Measurements from ENCODE around the gene AP1G2.
"Not testable (repeated sequence)": the region's sequence is repeated elsewhere in the genome, so short reads cannot be mapped to it uniquely, and the experiment has no call there.

The AP1G2 gene

GRCh38 chr14:23537351-23538049 lies 30.1 kb downstream of the AP1G2 start:
- DNase-seq (ENCODE audit: low read depth) = no peak

DNA sequence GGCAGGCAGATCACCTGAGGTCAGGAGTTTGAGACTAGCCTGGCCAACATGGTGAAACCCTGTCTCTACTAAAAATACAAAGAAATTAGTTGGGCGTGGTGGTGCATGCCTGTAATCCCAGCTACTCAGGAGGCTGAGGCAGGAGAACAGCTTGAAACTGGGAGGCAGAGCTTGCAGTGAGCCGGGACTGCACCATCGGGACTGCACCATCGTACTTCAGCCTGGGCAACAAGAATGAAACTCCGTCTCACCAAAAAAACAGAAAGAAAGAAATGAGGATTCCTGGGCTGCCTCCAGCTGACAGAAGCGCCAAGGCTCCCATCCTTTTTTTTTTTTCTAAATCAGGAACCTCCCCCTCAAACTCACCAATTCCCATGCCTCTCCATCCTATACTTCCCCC lies 30.7 kb downstream of the AP1G2 start:
- DNase-seq (ENCODE audit: low read depth) = not testable (repeated sequence)

DNA sequence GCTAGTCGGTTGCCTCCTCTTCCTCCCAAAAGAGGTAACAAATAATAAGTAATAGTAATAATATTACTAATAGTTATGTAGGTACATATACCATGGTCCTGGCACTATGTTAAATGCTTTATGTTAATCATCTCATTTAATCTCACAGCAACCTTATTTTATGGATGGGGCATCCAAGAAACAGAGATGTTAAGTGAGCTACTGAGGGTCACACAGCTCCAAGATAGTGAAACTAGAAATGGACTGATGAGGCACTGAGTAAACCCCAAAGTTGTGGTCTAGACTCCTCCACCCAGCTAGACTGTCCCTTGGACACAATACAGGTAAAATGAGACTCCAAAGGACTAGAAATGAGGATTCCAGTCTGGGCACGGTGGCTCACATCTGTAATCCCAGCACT lies 31.1 kb downstream of the AP1G2 start:
- no peak for DNase-seq (ENCODE audit: low read depth)

DNA sequence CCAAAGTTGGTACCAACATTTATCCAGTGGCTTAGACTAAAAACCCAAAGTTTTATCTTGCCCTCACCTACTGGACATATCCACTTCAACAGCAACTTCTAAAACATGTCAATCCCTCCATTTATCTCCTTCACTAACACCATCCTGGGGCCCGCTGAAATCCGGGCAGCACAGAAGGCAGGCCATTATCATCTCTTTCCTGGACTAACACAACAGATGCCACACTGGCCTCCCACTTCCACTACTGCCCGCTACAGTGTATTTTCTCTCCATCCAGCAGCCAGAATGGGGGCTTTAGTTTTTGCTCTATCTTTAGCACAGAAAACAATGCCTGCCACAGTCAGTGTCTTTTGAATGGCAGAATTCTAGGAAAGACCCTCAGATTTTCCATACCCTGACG lies 31.6 kb downstream of the AP1G2 start:
- no peak for DNase-seq (ENCODE audit: low read depth)

DNA sequence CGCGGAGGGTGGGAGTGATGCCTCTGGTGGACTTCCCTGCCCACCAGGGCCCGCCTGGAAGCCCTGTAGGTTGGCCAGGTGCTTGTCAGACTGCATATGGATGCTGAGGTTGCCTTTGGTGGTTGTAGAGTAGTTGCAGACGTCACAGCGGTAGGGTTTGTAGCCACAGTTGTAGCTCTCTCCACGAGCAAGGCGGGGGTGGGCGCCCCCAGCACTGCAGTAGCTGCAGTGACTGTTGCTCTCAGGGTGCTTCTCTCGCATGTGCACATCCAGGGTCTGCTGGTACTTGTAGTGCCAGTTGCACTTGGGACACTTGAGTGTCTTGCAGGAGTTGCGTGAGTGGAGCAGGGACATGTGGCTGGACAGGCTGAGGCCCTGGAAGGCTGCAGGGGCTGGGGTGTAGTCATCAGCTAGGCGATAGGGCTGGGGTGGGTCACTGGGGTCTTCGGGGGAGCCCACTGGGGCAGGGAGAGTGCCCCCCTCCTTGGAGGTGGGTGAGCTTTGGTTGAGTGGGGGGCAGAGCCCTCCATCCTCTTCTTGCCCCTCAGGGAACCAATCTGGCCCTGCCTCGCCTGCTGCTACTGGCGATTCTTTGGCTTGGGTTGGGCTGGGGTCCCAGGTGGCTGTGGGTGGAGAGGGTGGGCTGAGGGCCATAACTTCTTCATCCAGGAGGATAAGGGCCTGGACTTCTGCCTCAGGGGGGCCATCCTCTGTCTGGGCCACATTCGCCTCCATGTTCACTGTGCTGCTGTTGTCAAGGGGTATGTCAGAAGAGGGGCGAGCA lies 33.7 kb downstream of the AP1G2 start:
- no peak for DNase-seq (ENCODE audit: low read depth)

GRCh38 chr14:23532658-23533057 lies 34.9 kb downstream of the AP1G2 start:
- no peak for DNase-seq (ENCODE audit: low read depth)

DNA sequence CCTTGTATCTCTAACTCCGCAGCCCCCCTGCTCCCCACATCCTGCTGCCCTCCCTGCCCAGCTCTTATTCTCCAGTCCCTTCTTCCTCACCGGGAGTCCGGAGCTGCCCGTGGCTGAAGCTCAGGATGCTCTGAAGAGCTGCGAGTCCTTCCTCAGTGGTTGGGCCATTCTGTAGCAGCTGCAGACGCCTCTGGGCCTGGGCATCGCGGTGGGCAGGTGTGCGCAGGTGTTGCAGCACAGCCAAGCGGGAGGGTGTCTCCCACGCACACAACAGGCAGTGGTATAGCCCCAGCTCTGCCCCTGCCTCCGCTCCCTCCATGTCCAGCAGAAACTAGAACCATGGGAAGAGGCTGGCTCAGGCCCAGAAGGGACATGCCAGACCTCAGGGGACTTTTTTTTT lies 36.2 kb downstream of the AP1G2 start:
- no peak for DNase-seq (ENCODE audit: low read depth)

GRCh38 chr14:23530375-23531055 lies 37.1 kb downstream of the AP1G2 start:
- no peak for DNase-seq (ENCODE audit: low read depth)

GRCh38 chr14:23529016-23529415 lies 38.6 kb downstream of the AP1G2 start:
- DNase-seq (ENCODE audit: low read depth) = no peak

DNA sequence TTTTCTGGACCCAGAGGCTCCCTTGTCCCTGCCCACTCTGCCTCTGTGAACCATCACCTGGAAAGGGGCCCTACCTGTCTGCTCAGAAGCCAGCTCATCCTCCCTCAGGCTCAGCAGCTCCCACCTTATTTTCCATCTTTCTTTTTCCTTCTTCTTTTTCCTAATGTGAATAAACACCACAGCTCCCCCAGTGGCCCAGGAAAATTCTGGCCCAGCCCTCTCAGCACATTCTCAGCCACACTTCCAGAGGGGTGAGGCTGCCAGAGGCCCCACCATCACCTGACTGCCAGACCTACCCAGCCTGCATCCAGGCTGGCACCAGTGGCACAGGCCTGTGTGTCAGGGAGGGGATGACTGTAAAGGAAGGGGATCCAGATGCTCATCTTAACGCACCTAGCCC lies 39.0 kb downstream of the AP1G2 start:
- DNase-seq (ENCODE audit: low read depth) = no peak

- no peak for DNase-seq (ENCODE audit: low read depth)
These were observed 42.0 kb downstream of the AP1G2 start for GRCh38 chr14:23525611-23526010.

DNA sequence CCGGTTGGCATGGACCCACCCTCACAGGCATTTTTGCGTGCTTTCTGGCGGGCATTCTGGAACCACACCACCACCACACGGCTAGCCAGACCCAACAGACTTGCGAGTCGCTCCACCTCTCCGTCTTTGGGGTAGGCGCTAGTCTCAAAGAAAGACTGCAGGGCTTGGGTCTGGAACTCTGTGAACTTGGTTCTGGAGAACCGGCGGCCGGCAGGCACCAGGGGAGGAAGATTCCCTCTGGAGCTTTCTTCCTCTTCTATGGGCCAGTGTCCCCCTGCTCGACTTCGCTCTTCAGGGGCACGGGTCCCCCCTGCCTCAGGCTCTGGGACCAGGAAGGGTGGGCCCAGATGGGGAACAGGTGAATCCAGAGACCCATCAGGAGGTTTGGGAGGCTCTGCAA lies 42.6 kb downstream of the AP1G2 start:
- no peak for DNase-seq (ENCODE audit: low read depth)

DNA sequence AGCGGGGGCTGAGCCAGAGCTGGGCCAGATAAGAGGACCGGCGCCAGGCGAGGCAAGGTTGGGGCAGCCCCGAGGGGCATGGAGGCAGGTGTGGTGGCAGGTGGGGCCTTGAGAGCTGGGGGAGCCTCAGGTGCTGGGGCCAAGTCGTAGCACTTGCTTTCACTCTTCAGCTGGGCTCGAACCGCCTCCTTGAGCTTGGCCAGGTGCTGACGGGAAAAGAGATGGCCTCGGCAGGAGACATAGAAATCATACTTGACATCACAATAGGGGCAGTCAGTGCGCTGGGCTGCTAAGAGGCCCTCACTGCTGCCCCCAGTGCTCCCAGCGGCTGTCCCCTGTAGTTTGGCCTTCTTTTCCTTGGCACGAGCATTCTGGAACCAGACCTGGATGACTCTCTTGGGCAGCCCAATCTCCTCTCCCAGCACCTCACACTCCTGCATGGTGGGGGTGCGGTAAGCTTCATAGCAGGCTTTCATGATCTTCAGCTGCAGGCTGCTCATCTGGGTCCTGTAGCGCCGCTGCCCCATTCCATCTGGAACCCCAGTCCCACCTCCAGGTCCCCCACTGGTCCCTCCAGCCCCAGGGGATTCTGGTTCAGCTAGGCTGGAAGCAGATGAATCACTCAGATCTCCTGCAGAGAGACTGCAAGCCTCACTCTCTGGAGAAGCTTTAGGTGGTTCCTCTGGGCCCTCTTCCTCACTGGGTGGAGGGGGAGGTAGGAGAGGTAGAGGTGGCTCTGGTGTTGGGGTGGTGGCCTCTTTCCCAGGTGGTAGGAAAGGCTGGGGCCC lies 44.2 kb downstream of the AP1G2 start:
- DNase-seq (ENCODE audit: low read depth) = no peak

DNA sequence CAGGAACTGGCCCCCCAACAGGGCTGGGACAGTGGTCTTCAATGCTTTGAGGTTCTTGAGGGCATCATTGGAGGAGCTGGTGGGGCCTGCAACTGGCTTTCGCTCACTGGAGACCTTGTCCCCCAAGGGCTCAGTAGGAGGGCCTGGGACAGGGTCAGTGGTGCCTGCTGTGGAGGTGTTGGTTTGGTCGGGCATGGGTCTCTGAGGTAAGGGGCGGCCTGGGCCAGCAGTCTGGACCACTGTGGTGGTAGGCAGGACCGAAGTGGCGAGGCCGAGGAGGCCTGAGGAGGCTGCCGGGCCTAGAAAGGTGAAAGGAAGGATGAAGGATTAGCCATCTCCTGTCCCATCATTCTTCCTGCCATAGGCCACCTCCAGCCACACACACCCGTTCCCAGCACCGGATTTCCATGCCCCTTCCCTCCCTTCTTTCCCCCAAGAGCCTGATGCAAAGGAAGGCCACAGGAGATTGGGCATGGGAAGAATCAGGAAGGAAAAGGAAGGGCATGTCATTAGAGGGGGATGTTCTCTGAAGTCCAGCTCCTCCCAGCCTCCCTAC lies 44.9 kb downstream of the AP1G2 start:
- DNase-seq (ENCODE audit: low read depth) = no peak

DNA sequence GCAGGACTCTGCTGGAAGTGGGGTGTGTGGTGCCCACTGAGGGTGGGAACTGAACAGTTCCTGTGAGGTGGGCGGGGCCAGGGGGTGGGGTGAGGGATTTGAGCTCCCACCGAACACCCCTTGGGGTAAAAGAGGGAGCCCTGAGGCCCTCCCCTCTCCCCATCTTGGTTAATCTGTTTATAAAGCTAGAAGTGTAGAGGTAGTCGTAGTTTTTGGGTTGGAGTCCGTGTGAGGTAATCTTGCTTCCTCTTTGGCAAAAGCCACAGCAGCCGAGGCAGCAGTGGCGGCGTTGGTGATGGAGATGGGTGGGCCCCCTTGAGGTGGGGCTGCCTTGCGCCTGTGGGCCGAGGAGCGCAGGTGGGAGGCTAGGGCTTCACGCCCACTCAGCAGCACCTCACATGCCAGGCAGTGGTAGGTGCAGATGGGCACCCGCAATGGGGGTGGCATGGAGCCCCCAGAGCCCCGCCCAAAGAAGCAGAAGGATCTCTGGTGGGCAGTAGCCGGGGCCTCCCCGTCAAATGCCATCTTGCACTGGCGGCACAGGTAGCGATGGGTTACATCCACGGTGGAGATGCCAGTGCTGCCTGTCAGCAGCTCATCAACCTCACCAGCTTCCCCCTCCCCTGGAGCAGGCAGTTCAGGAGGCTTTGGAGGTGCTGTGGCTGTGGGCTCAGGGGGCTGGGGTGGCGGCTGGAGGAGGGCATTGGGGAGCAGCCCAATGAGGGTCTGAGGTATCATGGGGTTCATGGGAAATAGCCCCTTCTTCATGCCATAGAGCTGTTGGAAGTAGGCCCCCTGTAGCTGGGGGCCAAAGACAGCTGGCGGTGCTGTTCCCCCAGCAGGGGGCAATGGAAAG lies 45.6 kb downstream of the AP1G2 start:
- no peak for DNase-seq (ENCODE audit: low read depth)

DNA sequence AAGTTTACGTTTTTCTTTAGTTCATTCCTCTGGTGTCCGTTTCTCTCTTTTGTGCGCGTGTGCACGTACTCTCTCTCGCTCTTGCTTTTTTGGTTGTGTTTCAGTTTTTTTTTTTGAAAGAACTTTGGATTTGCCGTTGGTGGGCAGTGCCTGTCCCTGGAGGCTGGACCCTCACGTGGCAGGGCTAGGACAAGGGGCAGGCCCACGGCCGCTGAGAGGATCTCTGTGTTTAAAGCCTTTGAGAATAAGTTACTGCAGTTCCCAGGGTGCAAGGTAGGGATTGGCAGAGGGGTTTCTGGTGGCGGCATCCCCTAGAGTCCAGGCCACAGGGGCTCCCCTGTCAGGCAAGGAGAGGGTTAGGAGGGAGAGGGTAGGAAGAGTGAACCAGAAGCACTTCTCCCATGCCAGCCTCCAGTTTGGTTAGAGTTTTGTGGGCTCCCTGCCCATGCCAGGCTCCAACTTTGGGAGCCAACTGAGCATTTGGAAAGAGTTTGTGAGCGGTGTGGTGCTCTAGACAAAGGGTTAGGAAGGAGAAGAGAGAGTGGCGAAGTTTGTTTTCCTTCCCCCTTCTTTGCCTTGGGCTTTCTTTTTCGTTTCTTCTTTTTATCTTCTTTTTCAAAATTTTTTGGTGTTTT lies 46.6 kb downstream of the AP1G2 start:
- DNase-seq (ENCODE audit: low read depth) = no peak

- DNase-seq (ENCODE audit: low read depth) = no peak
These were observed 48.9 kb downstream of the AP1G2 start for GRCh38 chr14:23518709-23519108.

GRCh38 chr14:23517650-23518326 lies 49.8 kb downstream of the AP1G2 start:
- no peak for DNase-seq (ENCODE audit: low read depth)

DNA sequence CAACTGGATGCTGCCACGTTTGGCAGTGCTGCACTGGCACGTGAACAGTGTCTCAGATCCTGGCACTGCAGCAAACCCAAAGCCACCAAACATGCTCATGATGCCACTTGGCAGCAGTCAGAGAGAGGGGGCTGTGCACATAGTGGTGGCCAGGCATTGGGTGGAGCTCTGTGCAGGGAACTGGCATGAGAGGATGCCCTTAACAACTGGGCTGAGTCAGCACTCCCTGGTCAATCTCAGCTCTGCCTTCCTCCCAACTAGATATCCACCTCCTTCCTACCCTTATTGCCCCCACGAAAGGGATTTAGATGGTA lies 53.0 kb downstream of the AP1G2 start:
- DNase-seq (ENCODE audit: low read depth) = no peak

Data from GM04503 (cell line).